ENCODE data around the gene ENTPD8.

Gene ENTPD8

GRCh38 chr9:137429546-137429890 is 11.6 kb downstream of the ENTPD8 start:
- Histone ChIP-seq H3K4me1 (ENCODE audit: low read depth, poor library complexity, severe bottlenecking) (peaks cover 16% of the 10 kb centered on the region), H3K79me2 (ENCODE audit: insufficient read depth, low read depth) (no peaks in the 10 kb centered on the region), H4K20me1 (ENCODE audit: insufficient read depth) (no peaks in the 10 kb centered on the region), H3K4me3 (IDR thresholded peaks at IDR 0.05; ENCODE audit: insufficient read depth, low read depth, low read length) (no peak overlapping the region), H3K27me3 (ENCODE audit: insufficient read depth, low read depth) (peaks cover 50% of the 10 kb centered on the region), H3K9ac (no peak overlapping the region), H2AFZ (ENCODE audit: low read depth) (no peak overlapping the region), H3K36me3 (ENCODE audit: insufficient read depth) (no peaks in the 10 kb centered on the region), H3K27ac (no peak overlapping the region), H3K4me2 (no peak overlapping the region)
- TF ChIP-seq CTCF (conservative IDR thresholded peaks at IDR 0.05; ENCODE audit: low read depth, low read length), result no peak

GRCh38 chr9:137428841-137429545 is 12.2 kb downstream of the ENTPD8 start:
- Histone ChIP-seq H4K20me1 (ENCODE audit: insufficient read depth) (no peaks in the 10 kb centered on the region), H3K4me2 (no peak overlapping the region), H3K4me1 (ENCODE audit: low read depth, poor library complexity, severe bottlenecking) (peaks cover 22% of the 10 kb centered on the region), H3K79me2 (ENCODE audit: insufficient read depth, low read depth) (no peaks in the 10 kb centered on the region), H2AFZ (ENCODE audit: low read depth) (no peak overlapping the region), H3K4me3 (IDR thresholded peaks at IDR 0.05; ENCODE audit: insufficient read depth, low read depth, low read length) (no peak overlapping the region), H3K9ac (no peak overlapping the region), H3K27ac (no peak overlapping the region), H3K27me3 (ENCODE audit: insufficient read depth, low read depth) (peaks cover 50% of the 10 kb centered on the region), H3K36me3 (ENCODE audit: insufficient read depth) (no peaks in the 10 kb centered on the region)
- TF ChIP-seq CTCF (conservative IDR thresholded peaks at IDR 0.05; ENCODE audit: low read depth, low read length), result no peak

- H3K4me3 ChIP-seq (IDR thresholded peaks at IDR 0.05; ENCODE audit: insufficient read depth, low read depth, low read length), result no peak overlapping the region
- H3K4me2 ChIP-seq, result no peak overlapping the region
- H3K9ac ChIP-seq, result no peak overlapping the region
- no peak overlapping the region for H3K27ac ChIP-seq
- peaks cover 23% of the 10 kb centered on the region for H3K4me1 ChIP-seq (ENCODE audit: low read depth, poor library complexity, severe bottlenecking)
- no peaks in the 10 kb centered on the region for H3K79me2 ChIP-seq (ENCODE audit: insufficient read depth, low read depth)
- TF ChIP-seq CTCF (conservative IDR thresholded peaks at IDR 0.05; ENCODE audit: low read depth, low read length), result no peak
- no peaks in the 10 kb centered on the region for H4K20me1 ChIP-seq (ENCODE audit: insufficient read depth)
- no peaks in the 10 kb centered on the region for H3K36me3 ChIP-seq (ENCODE audit: insufficient read depth)
- peaks cover 46% of the 10 kb centered on the region for H3K27me3 ChIP-seq (ENCODE audit: insufficient read depth, low read depth)
- H2AFZ ChIP-seq (ENCODE audit: low read depth), result no peak overlapping the region
Measured at GRCh38 chr9:137428311-137428630, 12.9 kb downstream of the ENTPD8 start.

- Histone ChIP-seq H3K79me2 (ENCODE audit: insufficient read depth, low read depth) (no peaks in the 10 kb centered on the region), H4K20me1 (ENCODE audit: insufficient read depth) (no peaks in the 10 kb centered on the region), H2AFZ (ENCODE audit: low read depth) (no peak overlapping the region), H3K4me1 (ENCODE audit: low read depth, poor library complexity, severe bottlenecking) (peaks cover 23% of the 10 kb centered on the region), H3K36me3 (ENCODE audit: insufficient read depth) (no peaks in the 10 kb centered on the region), H3K9ac (no peak overlapping the region), H3K27me3 (ENCODE audit: insufficient read depth, low read depth) (peaks cover 41% of the 10 kb centered on the region), H3K4me3 (IDR thresholded peaks at IDR 0.05; ENCODE audit: insufficient read depth, low read depth, low read length) (no peak overlapping the region), H3K27ac (no peak overlapping the region), H3K4me2 (no peak overlapping the region)
- TF ChIP-seq CTCF (conservative IDR thresholded peaks at IDR 0.05; ENCODE audit: low read depth, low read length), result no peak
Measured at GRCh38 chr9:137427454-137428310, 13.5 kb downstream of the ENTPD8 start.
